ENCODE results near the gene ABCC11.

- TF ChIP-seq POLR2A (IDR thresholded peaks at IDR 0.05) = no peak
- TF ChIP-seq, protein P1, sequence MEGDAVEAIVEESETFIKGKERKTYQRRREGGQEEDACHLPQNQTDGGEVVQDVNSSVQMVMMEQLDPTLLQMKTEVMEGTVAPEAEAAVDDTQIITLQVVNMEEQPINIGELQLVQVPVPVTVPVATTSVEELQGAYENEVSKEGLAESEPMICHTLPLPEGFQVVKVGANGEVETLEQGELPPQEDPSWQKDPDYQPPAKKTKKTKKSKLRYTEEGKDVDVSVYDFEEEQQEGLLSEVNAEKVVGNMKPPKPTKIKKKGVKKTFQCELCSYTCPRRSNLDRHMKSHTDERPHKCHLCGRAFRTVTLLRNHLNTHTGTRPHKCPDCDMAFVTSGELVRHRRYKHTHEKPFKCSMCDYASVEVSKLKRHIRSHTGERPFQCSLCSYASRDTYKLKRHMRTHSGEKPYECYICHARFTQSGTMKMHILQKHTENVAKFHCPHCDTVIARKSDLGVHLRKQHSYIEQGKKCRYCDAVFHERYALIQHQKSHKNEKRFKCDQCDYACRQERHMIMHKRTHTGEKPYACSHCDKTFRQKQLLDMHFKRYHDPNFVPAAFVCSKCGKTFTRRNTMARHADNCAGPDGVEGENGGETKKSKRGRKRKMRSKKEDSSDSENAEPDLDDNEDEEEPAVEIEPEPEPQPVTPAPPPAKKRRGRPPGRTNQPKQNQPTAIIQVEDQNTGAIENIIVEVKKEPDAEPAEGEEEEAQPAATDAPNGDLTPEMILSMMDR (IDR thresholded peaks at IDR 0.05) = no peak
Observed at GRCh38 chr16:48206594-48207242, 40.6 kb downstream of the ABCC11 start.
